ENCODE data around the gene EXOC2. TPM values are rescaled to one million over a fixed set of nuclear protein-coding genes. Genes with fewer than 3 reads are reported as not detected.

EXOC2 gene
- total RNA-seq, 1 experiment from 2014 or later = 45.7 TPM

DNA sequence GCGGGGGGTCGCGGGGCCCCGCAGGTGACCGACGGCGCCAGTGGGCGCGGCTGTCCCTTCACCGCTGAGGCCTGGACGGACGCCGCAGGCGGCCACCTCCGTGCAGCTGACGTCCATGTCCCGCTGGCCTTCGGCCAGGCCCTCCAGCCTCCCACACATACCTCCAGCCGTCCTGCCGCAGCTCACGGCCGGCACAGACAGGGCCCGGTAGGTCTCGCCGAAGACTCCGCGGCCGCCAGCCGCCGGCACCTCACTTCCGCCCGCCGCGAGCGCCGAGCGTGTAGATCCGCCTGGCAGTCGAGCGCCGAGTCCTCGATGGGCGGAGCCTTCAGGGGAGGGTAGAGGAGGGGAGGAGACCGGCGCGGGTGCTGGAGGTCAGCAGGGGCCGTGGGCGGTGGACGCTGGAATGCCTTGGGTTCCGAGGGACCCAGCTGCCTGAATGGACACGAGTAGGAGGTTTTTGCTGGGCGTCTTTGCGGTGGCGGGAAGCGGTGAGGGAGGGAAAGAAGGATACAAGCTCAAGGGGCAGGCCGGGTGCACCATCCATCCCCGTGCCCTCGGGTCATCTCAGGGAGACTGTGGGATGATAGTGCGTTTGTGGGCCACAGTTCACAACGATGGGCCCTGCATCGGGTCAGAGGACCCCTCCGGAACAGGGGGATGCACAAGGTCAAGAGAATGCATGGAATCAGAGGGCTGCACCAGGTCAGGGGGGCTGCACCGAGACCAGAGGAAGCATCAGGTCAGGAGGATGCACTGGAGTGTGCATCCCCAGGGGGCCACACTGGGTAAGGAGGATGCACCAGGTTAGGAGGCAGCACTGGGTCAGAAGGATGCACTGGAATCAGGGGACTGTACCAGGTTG lies at the start of gene EXOC2 (continued):
- no peak for TF ChIP-seq PRDM15 (CRISPR knock-in tag; IDR thresholded peaks at IDR 0.05)
- TF ChIP-seq RORB (CRISPR knock-in tag; IDR thresholded peaks at IDR 0.05) = no peak
- peak; percentile 75 for TF ChIP-seq SP1 (CRISPR knock-in tag; conservative IDR thresholded peaks at IDR 0.05)
- no peak for TF ChIP-seq ZNF425 (CRISPR knock-in tag; conservative IDR thresholded peaks at IDR 0.05)
- peak; percentile 25; the same call in 1 of the 2 replicates for TF ChIP-seq FOXP1 (CRISPR knock-in tag; IDR thresholded peaks at IDR 0.05; ENCODE audit: borderline replicate concordance)
- TF ChIP-seq, protein P1, sequence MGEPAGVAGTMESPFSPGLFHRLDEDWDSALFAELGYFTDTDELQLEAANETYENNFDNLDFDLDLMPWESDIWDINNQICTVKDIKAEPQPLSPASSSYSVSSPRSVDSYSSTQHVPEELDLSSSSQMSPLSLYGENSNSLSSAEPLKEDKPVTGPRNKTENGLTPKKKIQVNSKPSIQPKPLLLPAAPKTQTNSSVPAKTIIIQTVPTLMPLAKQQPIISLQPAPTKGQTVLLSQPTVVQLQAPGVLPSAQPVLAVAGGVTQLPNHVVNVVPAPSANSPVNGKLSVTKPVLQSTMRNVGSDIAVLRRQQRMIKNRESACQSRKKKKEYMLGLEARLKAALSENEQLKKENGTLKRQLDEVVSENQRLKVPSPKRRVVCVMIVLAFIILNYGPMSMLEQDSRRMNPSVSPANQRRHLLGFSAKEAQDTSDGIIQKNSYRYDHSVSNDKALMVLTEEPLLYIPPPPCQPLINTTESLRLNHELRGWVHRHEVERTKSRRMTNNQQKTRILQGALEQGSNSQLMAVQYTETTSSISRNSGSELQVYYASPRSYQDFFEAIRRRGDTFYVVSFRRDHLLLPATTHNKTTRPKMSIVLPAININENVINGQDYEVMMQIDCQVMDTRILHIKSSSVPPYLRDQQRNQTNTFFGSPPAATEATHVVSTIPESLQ (CRISPR knock-in tag; IDR thresholded peaks at IDR 0.05) = no peak
- TF ChIP-seq, protein P2, sequence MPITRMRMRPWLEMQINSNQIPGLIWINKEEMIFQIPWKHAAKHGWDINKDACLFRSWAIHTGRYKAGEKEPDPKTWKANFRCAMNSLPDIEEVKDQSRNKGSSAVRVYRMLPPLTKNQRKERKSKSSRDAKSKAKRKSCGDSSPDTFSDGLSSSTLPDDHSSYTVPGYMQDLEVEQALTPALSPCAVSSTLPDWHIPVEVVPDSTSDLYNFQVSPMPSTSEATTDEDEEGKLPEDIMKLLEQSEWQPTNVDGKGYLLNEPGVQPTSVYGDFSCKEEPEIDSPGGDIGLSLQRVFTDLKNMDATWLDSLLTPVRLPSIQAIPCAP (CRISPR knock-in tag; IDR thresholded peaks at IDR 0.05) = peak; percentile 84; the same call in 1 of the 2 replicates
- TF ChIP-seq, protein P3, sequence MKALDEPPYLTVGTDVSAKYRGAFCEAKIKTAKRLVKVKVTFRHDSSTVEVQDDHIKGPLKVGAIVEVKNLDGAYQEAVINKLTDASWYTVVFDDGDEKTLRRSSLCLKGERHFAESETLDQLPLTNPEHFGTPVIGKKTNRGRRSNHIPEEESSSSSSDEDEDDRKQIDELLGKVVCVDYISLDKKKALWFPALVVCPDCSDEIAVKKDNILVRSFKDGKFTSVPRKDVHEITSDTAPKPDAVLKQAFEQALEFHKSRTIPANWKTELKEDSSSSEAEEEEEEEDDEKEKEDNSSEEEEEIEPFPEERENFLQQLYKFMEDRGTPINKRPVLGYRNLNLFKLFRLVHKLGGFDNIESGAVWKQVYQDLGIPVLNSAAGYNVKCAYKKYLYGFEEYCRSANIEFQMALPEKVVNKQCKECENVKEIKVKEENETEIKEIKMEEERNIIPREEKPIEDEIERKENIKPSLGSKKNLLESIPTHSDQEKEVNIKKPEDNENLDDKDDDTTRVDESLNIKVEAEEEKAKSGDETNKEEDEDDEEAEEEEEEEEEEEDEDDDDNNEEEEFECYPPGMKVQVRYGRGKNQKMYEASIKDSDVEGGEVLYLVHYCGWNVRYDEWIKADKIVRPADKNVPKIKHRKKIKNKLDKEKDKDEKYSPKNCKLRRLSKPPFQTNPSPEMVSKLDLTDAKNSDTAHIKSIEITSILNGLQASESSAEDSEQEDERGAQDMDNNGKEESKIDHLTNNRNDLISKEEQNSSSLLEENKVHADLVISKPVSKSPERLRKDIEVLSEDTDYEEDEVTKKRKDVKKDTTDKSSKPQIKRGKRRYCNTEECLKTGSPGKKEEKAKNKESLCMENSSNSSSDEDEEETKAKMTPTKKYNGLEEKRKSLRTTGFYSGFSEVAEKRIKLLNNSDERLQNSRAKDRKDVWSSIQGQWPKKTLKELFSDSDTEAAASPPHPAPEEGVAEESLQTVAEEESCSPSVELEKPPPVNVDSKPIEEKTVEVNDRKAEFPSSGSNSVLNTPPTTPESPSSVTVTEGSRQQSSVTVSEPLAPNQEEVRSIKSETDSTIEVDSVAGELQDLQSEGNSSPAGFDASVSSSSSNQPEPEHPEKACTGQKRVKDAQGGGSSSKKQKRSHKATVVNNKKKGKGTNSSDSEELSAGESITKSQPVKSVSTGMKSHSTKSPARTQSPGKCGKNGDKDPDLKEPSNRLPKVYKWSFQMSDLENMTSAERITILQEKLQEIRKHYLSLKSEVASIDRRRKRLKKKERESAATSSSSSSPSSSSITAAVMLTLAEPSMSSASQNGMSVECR (CRISPR knock-in tag; IDR thresholded peaks at IDR 0.05; ENCODE audit: borderline replicate concordance) = peak; percentile 78; the same call in 1 of the 2 replicates
- TF ChIP-seq, protein P4, sequence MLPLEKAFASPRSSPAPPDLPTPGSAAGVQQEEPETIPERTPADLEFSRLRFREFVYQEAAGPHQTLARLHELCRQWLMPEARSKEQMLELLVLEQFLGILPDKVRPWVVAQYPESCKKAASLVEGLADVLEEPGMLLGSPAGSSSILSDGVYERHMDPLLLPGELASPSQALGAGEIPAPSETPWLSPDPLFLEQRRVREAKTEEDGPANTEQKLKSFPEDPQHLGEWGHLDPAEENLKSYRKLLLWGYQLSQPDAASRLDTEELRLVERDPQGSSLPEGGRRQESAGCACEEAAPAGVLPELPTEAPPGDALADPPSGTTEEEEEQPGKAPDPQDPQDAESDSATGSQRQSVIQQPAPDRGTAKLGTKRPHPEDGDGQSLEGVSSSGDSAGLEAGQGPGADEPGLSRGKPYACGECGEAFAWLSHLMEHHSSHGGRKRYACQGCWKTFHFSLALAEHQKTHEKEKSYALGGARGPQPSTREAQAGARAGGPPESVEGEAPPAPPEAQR (CRISPR knock-in tag; IDR thresholded peaks at IDR 0.05) = no peak
- TF ChIP-seq, protein P5, sequence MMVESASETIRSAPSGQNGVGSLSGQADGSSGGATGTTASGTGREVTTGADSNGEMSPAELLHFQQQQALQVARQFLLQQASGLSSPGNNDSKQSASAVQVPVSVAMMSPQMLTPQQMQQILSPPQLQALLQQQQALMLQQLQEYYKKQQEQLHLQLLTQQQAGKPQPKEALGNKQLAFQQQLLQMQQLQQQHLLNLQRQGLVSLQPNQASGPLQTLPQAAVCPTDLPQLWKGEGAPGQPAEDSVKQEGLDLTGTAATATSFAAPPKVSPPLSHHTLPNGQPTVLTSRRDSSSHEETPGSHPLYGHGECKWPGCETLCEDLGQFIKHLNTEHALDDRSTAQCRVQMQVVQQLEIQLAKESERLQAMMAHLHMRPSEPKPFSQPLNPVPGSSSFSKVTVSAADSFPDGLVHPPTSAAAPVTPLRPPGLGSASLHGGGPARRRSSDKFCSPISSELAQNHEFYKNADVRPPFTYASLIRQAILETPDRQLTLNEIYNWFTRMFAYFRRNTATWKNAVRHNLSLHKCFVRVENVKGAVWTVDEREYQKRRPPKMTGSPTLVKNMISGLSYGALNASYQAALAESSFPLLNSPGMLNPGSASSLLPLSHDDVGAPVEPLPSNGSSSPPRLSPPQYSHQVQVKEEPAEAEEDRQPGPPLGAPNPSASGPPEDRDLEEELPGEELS (CRISPR knock-in tag; IDR thresholded peaks at IDR 0.05) = peak; percentile 95
- TF ChIP-seq JUN (CRISPR knock-in tag; IDR thresholded peaks at IDR 0.05) = peak; percentile 62; the same call in 1 of the 2 replicates
- TF ChIP-seq MLX (CRISPR knock-in tag; IDR thresholded peaks at IDR 0.05) = no peak
- TF ChIP-seq NR1H2 (CRISPR knock-in tag; IDR thresholded peaks at IDR 0.05) = no peak
- peak; percentile 84 for TF ChIP-seq ETV6 (CRISPR knock-in tag; IDR thresholded peaks at IDR 0.05)
- TF ChIP-seq, protein P6, sequence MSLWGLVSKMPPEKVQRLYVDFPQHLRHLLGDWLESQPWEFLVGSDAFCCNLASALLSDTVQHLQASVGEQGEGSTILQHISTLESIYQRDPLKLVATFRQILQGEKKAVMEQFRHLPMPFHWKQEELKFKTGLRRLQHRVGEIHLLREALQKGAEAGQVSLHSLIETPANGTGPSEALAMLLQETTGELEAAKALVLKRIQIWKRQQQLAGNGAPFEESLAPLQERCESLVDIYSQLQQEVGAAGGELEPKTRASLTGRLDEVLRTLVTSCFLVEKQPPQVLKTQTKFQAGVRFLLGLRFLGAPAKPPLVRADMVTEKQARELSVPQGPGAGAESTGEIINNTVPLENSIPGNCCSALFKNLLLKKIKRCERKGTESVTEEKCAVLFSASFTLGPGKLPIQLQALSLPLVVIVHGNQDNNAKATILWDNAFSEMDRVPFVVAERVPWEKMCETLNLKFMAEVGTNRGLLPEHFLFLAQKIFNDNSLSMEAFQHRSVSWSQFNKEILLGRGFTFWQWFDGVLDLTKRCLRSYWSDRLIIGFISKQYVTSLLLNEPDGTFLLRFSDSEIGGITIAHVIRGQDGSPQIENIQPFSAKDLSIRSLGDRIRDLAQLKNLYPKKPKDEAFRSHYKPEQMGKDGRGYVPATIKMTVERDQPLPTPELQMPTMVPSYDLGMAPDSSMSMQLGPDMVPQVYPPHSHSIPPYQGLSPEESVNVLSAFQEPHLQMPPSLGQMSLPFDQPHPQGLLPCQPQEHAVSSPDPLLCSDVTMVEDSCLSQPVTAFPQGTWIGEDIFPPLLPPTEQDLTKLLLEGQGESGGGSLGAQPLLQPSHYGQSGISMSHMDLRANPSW (CRISPR knock-in tag; conservative IDR thresholded peaks at IDR 0.05; ENCODE audit: low read depth) = no peak

Measured in WTC11 (cell line).